Sciatic nerve (tissue), 1 donor: ENCODE results near the gene RHD. TPM values are rescaled to one million over a fixed set of nuclear protein-coding genes. Genes with fewer than 3 reads are reported as not detected.

Source experiments
- total RNA-seq: library from RNA; stranded (reverse); fragmentation: NEBNext Ultra II Directional; extraction: Animal tissue kit (Norgen Biotek cat#: 25700); gene quantifications from one replicate; pipeline ENCODE4 v1.2.1, GENCODE V29; 2021
- donor health status: DM: no; HTN: no; CAD: no.

The RHD gene
- total RNA-seq, 1 donor from 2014 or later: 0.27 TPM

Other genes with a start within 250 kb of the RHD start
- 42.3 TPM for gene SYF2, start 40.0 kb upstream of the RHD start, total RNA-seq
- gene RSRP1, start 25.1 kb upstream of the RHD start, total RNA-seq: 144 TPM
- 102 TPM for gene TMEM50A, start 65.8 kb downstream of the RHD start, total RNA-seq
- gene RHCE, start 148.3 kb downstream of the RHD start, total RNA-seq: 1.1 TPM
- gene MACO1, start 158.4 kb downstream of the RHD start, total RNA-seq: 20.4 TPM